DOHH2 (cell line): ENCODE results near the gene AKAP7.
"Not testable (repeated sequence)": the region's sequence is repeated elsewhere in the genome, so short reads cannot be mapped to it uniquely, and the experiment has no call there.

Experiments
- H3F3A ChIP-seq: fragments of 200-600 bp; sonication (generic), shearing (Covaris generic); 2 replicates; pipeline ENCODE4 v1.6.0; 2016; ENCODE audit warnings: antibody characterized with exemption, mild to moderate bottlenecking; ENCODE audit not compliant: control insufficient read depth, insufficient read depth
- H3K27ac ChIP-seq: fragments of 200-600 bp; sonication (generic); 2 replicates; pipeline ENCODE4 v1.5.1; 2014; ENCODE audit warnings: low read depth, mild to moderate bottlenecking, low read length, moderate library complexity
- H3K27me3 ChIP-seq: fragments of 200-600 bp; sonication (generic); 2 replicates; pipeline ENCODE4 v1.6.1; 2014; ENCODE audit warnings: mild to moderate bottlenecking, low read length, mixed read lengths; ENCODE audit not compliant: control insufficient read depth
- H3K36me3 ChIP-seq: fragments of 200-600 bp; sonication (generic); 2 replicates; pipeline ENCODE4 v1.6.1; 2014; ENCODE audit warnings: mild to moderate bottlenecking, low read length, moderate library complexity, mixed read lengths; ENCODE audit not compliant: control insufficient read depth
- H3K4me1 ChIP-seq: fragments of 200-600 bp; sonication (generic); 2 replicates; pipeline ENCODE4 v1.6.1; 2014; ENCODE audit warnings: mild to moderate bottlenecking, low read length, mixed read lengths; ENCODE audit not compliant: control insufficient read depth
- H3K4me2 ChIP-seq: fragments of 200-600 bp; sonication (generic); 2 replicates; pipeline ENCODE4 v1.6.0; 2014; ENCODE audit warnings: mild to moderate bottlenecking, low read length, moderate library complexity
- H3K4me3 ChIP-seq: fragments of 200-600 bp; sonication (generic); 2 replicates; pipeline ENCODE4 v1.5.1; 2014; ENCODE audit warnings: mild to moderate bottlenecking, low read length, mixed read lengths
- H3K79me2 ChIP-seq: fragments of 200-600 bp; sonication (generic); 2 replicates; pipeline ENCODE4 v1.6.1; 2014; ENCODE audit warnings: mild to moderate bottlenecking, low read length, mixed read lengths; ENCODE audit not compliant: control insufficient read depth
- H3K9me2 ChIP-seq: fragments of 200-600 bp; sonication (generic); replicated peaks from 2 replicates; pipeline ENCODE4 v1.6.1; 2014; ENCODE audit warnings: mild to moderate bottlenecking, low read length, mixed read lengths; ENCODE audit not compliant: control insufficient read depth
- H3K9me3 ChIP-seq: fragments of 200-600 bp; sonication (generic); 2 replicates; pipeline ENCODE4 v1.6.1; 2014; ENCODE audit warnings: antibody characterized with exemption, low read length, mixed read lengths; ENCODE audit not compliant: control insufficient read depth, insufficient read depth
- H4K20me1 ChIP-seq: fragments of 200-600 bp; sonication (generic); 2 replicates; pipeline ENCODE4 v1.6.0; 2014; ENCODE audit warnings: low read depth, mild to moderate bottlenecking, antibody characterized with exemption, low read length, moderate library complexity; ENCODE audit not compliant: control insufficient read depth, insufficient read depth
- CTCF ChIP-seq: fragments of 200-600 bp; sonication (generic); IDR thresholded peaks from one replicate; pipeline ENCODE4 v1.5.1; 2014; ENCODE audit warnings: antibody characterized with exemption, mild to moderate bottlenecking, low read depth, low read length; ENCODE audit not compliant: poor library complexity, severe bottlenecking
- EZH2phosphoT487 ChIP-seq: fragments of 200-600 bp; sonication (generic); IDR thresholded peaks from 2 replicates; pipeline ENCODE4 v1.6.1; 2017; ENCODE audit warnings: borderline replicate concordance, mild to moderate bottlenecking, antibody characterized with exemption, low read length, moderate library complexity, mixed read lengths

Gene AKAP7

GRCh38 chr6:131135244-131136020, at the start of gene AKAP7:
Gene AKAP7 (plus strand): TSS chr6:131135467. CDS start chr6:131135764, 297 bp downstream.
- no peaks in the 10 kb centered on the region for H3K9me3 ChIP-seq
- H3K36me3 ChIP-seq, result no peaks in the 10 kb centered on the region
- no peak within 1 kb of the TSS for H3K27ac ChIP-seq
- peaks cover 23% of the 10 kb centered on the region for H3K27me3 ChIP-seq
- H3F3A ChIP-seq, result 0 out of 2 replicates have a peak, but pooled peaks cover 2% of the 10 kb centered on the region
- TF ChIP-seq EZH2phosphoT487 (peak; percentile 56; the same call in 1 of the 2 replicates), CTCF (no peak)
- peaks cover 23% of the 10 kb centered on the region for H3K4me1 ChIP-seq
- peak within 1 kb of the TSS; percentile 68 for H3K4me2 ChIP-seq
- H3K4me3 ChIP-seq, result peak within 1 kb of the TSS; percentile 81
- H3K9me2 ChIP-seq, result no peaks in the 10 kb centered on the region
- H3K79me2 ChIP-seq, result no peaks in the 10 kb centered on the region
- no peaks in the 10 kb centered on the region for H4K20me1 ChIP-seq

- H3K27me3 ChIP-seq, H3F3A ChIP-seq, H4K20me1 ChIP-seq, H3K9me2 ChIP-seq, H3K4me3 ChIP-seq, H3K9me3 ChIP-seq, H3K4me1 ChIP-seq, H3K36me3 ChIP-seq, H3K27ac ChIP-seq, H3K79me2 ChIP-seq: not testable (repeated sequence)
- peak overlapping the region; percentile 16; the same call in 1 of the 2 replicates for H3K4me2 ChIP-seq
Observed at GRCh38 chr6:131090339-131090738, 44.9 kb upstream of the AKAP7 start.

GRCh38 chr6:131091944-131092343, 43.3 kb upstream of the AKAP7 start:
- H3K79me2 ChIP-seq, H3K9me3 ChIP-seq, H3K4me2 ChIP-seq, H3K4me1 ChIP-seq, H3K4me3 ChIP-seq, H3K36me3 ChIP-seq, H4K20me1 ChIP-seq, H3K9me2 ChIP-seq, H3K27ac ChIP-seq, H3K27me3 ChIP-seq, H3F3A ChIP-seq: not testable (repeated sequence)

GRCh38 chr6:131093334-131093733, 41.9 kb upstream of the AKAP7 start:
- no peaks in the 10 kb centered on the region for H3K36me3 ChIP-seq
- no peak overlapping the region for H3K4me3 ChIP-seq
- no peaks in the 10 kb centered on the region for H4K20me1 ChIP-seq
- no peaks in the 10 kb centered on the region for H3K9me2 ChIP-seq
- no peaks in the 10 kb centered on the region for H3K27me3 ChIP-seq
- H3K27ac ChIP-seq, result no peak overlapping the region
- TF ChIP-seq CTCF (no peak), EZH2phosphoT487 (no peak)
- no peaks in the 10 kb centered on the region for H3F3A ChIP-seq
- H3K79me2 ChIP-seq, result no peaks in the 10 kb centered on the region
- no peak overlapping the region for H3K4me2 ChIP-seq
- H3K9me3 ChIP-seq, result no peaks in the 10 kb centered on the region; the same call in 1 of the 2 replicates
- H3K4me1 ChIP-seq, result peaks cover 9% of the 10 kb centered on the region
